NCI-H526 (cell line): ENCODE results near the gene MVB12B.

ENCODE experiments used
- DNase-seq, 2 experiments: peaks; one replicate each; lab custom pipeline; 2025; lab: John Stamatoyannopoulos, UW

The MVB12B gene

DNA sequence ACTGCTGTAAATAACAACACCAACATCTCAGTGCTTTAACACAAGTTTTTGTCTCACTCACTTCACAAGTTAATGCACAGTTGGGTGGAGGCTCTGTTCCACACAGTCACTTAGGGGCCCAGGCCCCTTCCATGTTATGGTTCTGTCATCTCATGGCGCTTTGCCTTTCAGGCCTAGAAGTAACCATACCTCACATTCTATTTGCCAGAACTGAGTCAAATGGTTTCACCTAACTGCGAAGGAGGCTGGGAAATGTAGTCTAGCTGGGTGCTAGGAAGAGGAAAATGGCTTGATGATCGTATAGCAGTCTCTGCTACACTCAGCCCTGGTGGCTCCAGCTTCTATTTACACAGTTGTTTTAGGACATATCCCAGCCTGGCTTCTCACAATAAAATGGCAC is 23.1 kb upstream of the MVB12B start:
- DNase-seq: no peak

DNA sequence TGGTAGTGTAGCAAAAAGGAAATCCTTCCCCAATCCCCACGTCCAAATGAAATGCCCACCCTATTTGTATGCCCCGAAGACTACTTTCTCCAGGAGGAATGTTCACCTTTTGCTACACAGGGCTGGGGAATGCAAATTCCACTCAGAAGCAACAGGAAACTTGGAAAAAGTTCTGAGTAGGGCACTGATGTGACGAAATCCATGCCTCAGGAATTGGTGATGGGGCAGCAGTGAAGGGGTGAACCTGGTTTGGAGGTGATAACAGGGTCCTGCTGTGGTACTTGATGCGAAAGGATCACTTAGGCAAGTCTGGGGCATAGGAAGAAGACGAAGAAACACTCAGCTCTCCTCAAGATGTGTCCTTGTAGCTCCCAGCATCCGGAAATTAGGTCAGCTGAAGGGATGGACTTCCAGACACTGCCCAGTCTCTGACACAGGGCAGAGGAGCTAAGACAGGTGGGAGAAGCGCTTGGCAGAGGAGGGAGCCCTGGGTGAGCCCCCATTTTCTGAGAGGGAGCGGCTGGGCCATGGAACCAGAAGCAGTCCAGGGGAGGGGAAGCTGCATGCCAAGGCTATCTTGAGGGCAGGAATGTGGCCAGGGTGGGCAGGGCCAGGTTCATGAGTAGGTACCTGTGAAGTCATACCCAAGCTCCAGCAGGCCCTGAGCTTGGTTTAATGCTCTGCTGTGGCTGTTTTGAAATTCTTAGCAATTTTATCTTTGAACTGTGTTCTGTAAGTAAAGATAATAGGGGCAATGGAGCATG is 22.2 kb upstream of the MVB12B start:
- no peak for DNase-seq

DNA sequence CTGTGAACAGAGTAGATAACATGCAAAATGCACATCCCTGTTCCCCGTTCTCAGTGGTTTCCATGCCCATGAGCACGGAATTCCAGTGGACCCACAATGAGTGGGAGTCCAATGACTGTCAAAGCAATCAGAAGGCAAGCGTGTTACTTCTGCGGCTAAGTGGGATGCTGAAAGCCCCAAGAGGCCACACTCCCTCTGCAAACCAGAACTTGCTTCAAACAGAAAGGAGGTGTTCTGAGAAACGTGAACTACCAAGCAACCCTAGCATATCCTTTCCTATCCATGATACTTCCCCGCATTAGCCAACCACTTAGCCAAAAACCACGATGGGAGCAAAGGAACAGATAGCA is 21.7 kb upstream of the MVB12B start:
- DNase-seq: no peak

DNA sequence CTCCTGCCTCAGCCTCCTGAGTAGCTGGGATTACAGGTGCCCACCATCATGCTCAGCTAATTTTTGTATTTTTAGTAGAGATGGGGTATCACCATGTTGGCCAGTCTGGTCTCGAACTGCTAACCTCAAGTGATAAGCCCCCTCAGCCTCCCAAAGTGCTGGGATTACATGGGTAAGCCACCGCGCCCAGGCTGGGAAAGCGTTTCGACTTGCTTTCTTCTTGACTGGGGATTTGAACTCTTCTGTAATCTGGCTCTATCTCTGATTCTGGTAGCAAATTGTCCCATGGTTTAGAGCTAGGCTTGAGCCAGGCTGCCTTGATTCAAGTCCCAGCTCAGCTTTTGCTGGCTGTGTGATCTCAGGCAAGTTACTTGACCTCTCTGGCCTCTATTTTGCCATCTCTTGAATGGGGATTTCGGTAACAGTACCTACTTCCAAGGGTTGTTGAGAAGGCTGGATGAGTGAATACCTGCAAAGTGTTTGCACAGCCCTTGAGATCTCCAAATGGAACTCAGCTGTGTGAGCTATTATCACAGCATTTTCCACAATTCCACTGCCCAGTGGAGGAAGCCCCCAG is 20.5 kb upstream of the MVB12B start:
- no peak for DNase-seq

DNA sequence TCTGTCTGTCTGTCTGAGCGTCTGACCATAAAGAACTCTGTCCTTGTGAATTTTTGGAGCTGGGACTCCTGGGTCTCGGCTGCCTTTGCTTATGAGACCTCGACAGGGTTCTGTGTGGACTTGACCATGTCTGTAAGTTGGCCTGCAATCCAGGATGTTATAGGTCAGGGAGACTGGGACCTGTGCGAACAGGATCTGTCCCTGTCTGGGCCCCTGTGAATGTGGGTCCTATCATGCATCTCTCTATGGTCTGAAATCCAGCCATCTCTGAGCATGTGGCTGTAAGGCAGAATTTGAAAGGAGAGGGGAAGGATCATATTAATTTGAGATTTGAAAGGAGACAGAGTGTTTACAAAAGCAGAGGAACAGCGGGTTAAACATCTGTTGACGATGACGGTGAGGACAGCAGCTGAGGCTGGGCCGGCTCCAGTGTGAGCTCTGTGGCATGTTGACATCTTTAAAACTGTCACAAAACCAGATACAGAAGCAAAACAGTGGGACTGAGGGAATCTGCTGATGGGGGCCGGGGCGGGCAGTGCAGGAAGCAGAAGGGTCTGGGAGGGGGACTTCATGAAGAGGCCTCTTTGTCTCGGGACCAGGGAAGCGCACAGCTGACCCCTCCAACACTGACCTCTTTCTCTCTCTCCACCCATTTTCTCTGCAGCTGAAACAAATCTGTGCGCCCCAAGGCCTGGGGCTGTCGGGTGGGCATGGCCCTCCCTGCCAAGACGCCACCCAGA is 19.1 kb upstream of the MVB12B start:
- no peak for DNase-seq

DNA sequence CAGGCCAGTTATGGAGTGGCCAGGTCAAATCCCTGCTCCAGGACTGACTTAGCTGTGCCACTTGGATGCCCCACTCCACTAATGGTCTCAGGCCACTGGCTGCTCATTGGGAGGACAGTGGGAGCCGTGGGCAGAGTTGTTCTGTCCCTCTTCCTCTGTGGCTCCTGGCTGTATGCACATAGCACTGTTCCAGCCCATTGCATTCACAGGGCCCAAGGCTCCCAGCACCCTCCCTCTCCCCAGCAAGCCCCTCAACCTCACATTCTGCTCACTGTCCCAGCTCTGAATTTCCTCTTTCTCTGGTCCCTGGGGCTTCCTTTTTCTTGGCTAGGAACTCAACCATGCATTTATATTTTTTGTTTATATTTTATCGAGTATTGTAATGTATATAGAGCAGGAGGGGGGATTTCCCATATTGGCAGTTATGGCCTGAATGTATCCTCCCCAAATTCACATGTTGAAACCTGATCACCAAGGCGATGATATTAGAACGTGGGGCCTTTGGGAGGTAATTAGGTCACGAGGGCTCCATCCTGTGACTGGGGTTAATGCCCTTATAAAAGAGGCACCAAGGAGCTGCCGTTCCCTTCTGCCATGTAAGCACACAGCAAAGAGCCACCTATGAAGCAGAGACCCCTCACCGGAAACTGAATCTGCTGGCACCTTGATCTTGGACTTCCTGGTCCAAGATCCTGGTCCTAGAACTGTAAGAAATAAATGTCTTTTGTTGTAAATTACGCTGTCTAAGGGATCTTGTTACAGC is 17.0 kb upstream of the MVB12B start:
- DNase-seq: no peak

DNA sequence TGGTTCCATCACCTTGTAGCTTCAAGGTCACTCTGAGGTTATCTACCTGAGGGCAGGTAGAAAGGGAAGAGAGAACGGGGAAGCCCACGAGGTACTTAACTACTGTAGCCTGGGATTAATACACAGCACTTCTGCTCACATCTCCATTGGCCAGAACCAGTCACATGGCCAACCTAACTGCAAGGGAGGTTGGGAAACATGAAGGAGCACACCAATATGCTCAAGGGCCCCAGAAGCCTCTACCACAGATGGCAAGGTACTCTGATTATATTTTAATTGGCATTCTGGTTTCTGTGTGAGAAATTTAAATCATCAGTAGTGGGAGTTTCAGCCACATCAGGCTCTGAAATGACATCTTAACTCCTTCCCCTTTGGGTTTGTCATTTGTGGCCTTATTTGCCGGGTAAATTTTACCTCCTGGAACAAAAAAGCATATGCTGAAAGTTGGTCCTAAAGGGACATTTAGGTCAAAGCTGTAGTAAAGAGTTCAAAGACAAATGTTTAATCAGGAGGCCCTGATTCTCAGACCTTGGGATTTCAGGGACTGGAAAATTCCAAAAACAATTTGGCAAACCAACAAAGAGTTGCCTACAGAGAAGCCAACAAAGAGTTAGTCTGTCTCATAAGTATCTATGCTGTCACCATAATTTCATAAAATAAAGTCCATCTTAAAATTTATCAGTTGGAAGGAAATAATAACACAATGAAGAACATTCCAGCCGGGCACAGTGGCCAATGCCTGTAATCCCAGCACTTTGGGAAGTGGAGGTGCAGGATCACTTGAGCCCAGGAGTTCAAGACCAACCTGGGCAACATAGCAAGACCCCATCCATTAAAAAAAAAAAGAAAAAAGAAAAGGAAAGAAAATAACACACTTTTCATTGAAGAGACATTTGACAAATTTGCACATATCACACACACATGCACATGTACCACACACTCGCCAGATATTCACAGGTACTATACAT is 13.8 kb upstream of the MVB12B start:
- DNase-seq: no peak

DNA sequence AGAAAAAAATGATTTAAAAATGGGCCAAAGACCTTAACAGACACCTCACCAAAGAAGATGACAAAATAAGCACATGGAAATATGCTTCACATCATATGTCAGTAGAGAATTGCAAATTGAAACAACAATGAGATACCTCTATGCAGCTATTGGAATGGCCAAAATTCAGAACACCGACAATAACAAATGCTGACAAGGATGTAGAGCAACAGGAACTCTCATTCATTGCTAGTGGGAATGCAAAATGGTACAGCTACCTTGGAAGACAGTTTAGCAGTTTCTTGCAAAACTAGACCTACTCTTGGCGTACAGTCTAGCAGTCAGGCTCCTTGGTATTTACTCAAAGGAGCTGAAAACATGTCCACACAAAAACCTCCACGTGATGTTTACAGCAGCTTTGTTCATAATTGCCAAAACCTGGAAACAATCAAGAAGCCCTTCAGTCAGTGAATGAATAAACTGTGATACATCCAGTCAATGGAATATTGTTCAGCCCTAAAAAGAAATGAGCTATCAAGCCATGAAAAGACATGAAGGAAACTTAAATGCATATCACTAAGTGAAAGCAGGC is 10.5 kb upstream of the MVB12B start:
- DNase-seq: no peak

DNA sequence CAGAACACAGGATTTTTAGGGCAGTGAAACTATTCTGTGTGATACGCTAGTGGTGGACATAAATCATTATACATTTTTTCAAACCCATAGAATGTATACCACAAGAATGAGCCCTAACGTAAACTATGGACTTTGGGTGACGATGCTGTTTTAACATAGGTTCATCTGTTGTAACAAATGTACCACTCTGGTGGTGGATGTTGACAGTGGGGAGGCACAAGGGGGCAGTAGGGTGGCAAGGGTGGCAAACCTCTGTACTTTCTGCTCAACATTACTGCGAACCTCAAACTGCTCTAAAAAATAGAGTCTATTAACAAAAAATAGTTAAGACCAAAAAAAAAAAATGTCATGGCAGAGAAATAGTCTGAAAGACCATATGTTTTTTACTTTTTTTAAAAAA is 9.1 kb upstream of the MVB12B start:
- DNase-seq: no peak

DNA sequence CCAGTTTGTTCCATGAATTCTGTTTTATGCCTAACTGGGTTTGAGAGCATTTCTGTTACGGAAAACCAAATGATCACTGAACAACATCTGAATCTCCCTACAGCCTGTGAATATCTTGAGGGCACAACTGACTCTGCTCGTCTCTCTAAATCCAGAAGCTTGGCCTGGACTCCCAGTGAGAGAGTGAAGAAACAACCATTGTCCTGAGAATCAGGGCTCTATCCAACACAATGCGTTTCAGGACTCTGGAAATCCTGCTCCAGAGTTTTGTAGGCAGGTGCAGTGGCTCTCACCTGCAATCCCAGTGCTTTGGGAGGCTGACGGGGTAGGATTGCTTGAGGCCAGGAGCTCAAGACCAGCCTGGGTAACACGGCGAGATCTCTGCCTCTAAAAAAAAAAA is 7.8 kb upstream of the MVB12B start:
- no peak for DNase-seq

DNA sequence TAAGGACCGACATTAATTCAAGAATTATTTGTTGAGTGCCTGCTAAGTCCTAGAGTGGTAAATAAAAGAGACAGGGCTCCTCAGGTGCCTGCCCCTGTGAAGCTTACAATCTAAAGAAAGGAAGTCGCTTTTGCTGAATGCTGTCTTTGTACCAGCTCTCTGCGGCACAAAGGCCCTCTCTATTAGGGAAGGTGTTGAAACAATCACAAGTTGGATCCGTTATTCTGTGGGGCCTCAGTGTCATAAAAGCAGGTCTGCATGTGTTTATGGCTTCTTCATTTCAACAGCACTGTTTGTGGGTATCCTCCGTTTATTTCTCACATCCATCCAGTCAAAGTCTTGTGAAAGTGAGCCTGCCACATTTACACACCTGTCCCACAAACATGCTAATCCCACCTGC is 7.0 kb upstream of the MVB12B start:
- no peak for DNase-seq

DNA sequence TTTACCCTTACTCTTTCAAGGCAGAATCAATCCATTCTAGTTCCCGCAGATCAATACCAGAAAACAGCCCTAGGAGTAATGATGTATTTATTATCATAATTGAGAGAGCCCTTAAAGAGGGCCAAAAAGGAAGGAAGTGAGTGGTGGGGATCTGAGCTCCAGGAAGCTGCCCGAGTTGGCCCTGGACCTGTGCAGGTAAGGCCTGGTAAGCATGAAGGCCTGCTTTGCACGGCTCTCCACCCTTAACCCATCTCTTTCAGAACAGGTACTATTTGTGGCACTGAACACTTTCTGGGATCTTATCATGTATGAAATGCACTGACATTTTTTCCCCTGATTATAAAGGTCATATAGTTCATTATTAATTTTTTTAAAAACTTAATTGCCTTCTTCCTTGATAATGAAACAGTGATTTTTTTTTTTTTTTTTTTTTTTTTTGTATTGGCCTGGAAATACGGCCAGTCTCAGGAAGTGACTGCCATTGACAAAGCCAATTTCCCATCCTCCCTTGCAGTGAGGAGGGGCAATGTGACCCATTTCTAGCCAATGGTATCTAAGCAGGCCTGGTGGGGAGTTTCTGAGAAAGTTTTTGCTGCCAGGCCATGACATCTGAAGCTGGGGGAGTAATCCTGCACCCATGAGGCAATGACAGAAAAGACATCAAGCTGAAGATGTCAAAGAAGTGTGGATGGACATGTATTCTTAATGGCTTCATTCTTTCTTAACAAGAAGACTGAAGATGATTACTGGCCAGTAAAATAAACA is 6.3 kb upstream of the MVB12B start:
- DNase-seq: no peak

DNA sequence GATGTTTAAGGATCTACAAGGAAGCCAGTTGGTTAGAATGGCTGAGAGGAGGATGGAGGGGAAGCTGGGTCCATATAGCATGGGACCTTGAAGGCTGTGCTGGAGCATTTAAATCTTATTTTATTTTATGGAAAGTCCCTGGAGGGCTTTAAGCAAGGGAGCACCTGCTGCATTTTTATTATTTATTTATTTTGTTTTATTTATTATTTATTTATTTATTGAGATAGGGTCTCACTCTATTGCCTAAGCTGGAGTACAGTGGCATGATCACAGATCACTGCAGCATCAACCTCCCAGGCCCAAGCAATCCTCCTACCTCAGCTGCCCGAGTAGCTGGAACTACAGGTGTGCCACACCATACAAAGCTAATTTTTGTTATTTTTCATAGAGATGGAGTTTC is 4.9 kb upstream of the MVB12B start:
- no peak for DNase-seq

DNA sequence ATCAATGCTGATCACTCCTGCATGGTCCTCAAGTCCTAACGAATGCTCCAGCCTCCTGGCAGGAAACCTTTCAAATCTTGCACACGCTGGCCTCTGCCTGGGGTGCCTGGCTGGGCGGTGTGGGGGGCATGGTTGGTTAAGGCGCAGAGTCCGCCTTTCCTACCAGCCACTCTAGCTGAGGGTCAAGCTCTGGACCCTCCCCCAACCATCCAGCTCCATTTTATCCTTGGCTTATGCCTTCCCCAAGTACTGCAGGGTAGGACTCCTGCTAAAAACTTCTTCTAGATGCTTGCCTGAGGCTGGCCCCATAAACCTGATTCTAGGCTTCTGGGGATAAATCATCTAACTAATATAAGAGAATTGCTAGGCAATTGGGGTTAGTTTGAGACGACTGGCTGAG is 808 bp upstream of the MVB12B start:
- no peak for DNase-seq

DNA sequence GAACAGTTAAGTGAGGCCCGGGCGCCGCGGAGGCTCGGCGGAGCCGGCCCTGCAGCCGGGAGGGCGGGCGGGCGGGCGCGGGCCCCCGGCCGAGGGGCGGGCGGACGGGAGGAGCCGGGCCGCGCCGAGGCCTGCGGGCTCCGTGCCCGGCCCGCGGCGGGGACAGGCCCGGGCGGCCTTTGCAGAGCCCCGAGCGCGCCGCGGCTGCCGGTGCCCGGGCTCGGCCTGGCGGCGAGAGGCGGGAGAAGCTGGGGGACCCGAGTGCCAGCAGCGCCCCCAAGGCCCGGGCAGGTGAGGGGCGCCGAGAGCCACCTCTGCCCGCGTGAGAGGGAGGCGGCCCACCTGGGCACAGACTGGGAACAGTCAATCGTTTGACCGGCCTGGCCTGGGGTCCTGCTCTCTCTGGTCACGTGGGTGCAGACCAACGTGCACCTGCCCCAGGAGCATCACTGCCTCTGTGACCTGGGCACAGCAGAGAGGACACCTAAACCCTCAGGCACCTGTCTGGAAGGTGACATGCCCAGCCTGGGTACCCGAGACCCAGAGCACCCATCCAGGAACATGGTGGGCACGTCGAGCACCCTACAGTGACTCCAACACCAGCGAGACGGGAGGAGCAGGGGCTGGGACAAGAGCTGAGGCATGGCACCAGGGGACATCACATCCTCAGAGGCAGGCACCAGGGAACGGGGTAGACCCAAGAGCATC is 531 bp downstream of the MVB12B start:
- peak in 1 of 2 experiments; percentile 46 for DNase-seq

DNA sequence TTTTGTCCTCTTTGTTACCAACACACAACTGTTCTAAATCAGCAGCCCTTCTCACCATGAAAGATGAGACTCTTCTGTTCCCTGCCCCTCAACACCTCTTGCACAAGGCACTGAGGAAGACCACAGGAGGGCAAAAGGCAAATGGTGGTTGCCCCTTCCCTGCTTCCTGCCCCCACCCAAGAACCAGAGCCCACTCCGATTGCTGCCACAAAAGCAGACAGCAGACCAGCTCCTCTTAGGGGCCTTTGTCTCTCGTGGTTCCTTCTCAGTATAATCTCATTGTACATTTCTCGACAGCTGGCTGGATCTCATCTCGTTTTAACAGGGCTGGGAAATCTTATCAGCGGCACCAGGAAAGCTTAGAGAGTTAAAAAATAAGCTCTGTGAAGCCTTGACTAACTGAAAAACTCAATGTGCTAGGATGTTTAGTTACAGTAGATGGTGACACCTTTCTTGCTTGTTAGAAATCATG is 1.1 kb downstream of the MVB12B start:
- no peak for DNase-seq

DNA sequence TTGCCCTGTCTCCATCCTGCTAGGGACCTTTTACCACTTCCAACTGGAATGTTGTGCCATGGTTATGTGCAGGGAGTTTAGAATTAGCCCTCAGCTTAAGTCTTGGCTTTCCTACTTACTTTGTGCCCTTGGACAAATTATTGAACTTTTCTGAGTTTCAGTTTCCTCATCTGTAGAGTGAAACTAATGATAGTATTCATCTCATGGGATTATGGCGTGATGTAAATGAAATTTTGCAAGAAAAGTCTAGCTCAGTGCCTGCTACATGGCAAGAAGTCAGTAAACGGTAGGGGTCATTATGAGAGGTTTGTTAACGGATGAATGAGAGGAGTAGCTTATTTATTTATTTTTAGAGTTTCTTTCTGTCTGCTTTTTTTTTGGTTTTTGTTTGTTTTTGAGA is 1.8 kb downstream of the MVB12B start:
- DNase-seq: no peak

DNA sequence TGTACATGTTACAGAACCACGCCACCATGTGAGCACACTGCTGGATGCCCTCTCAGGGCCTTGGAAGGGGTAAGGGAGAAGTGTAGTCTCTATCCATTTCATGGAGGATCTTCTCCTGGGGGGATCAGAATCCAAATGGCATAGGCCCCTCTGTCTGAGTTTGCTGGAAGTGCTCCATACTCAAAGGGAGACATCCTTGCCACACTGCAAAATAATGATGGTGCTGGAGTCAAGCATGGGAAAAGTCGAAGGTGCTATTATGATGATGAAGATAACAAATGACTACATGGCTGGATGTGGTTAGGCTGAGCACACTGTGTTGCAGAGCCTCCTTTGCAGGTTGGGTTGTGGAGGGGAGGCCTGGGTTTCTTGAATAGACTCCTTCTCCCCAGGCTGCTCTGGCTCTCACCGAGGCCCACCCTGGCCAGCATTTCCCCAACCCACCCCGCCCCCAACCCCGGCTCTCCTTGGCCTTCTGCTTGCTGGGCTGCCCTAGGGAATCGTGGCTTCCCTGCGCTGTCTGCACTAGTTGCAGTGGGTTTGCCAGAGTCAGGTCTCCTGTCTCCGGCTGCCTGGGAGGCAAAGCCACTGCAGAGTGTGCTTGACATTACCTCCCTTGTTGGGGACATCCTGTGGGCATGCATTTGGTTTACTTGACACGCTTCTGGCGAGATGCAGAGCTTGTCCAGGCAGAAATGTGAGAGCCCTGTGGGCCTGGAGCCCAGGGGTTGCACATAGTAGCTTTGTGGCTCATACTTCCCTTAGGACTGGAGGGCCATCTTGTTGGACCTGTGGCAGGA is 3.0 kb downstream of the MVB12B start:
- no peak for DNase-seq

DNA sequence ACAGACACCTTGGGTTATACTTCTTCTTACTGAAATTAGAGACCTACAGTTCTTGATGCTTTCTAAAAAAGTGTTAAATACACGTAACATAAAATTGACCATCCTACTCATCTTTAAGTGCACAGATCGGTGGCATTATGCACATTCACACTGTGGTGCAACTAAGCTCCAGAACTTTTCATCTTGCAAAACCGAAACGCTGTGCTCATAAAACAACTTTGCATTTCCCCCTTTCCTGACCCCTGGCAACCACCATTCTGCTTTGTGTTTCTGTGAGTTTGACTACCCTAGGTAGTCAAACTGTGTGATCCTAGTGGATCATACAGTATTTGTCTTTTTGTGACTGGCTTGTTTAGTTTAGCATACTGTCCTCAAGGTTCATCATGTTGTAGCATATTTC is 3.9 kb downstream of the MVB12B start:
- no peak for DNase-seq
